GM10266 (cell line): ENCODE results near the gene MSI2.

Experiments used
- DNase-seq: peaks from one replicate; pipeline ENCODE4 v3.0.0; 2012; ENCODE audit errors: extremely low spot score
- TF ChIP-seq, protein P1 (sequence below): IDR thresholded peaks from 2 replicates; pipeline ENCODE4 v1.5.1; 2012; ENCODE audit warnings: mild to moderate bottlenecking, low read depth; ENCODE audit not compliant: control insufficient read depth, insufficient read depth; ENCODE audit errors: missing control alignments

MSI2 gene

DNA sequence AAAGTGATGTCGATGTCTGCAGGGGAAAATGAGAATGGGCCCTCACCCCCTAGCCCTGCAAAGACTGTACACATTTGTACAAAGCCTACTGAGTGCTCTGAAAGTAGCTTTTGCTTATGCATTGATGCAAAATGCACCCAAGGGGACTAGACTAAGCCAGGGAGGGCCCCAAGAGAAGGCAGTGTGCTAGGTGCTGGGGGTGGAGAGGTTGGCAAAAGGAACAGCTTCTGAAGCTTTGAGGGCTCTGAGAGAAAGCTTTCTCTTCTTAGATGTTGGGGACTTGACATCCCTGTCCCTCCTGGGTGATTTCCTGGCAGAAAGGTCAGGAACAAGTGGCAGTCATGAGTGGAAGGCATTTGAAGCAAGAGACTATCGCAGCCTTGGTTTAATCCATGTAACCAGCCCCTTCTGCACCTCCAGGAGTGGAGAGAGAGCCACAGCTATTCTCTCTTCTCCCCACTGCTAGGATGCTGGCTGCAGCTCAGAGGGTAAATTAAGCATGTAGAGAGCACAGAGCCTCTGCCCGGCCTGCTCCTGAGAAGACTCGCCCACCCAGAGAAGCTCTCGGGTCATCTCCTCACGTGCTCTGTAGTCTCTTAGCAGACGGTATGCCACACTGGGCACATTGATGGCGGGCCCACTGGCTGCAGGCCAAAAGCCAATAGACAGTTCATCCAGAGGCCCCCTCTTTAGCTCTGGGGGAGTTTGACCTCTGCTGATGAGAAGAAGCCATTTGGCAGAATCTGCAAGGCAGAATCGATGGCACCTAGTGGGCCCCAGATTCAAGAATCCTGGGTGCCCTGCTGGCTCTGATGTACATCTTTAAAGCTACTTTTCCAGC lies 221.4 kb downstream of the MSI2 start:
- no peak for DNase-seq

DNA sequence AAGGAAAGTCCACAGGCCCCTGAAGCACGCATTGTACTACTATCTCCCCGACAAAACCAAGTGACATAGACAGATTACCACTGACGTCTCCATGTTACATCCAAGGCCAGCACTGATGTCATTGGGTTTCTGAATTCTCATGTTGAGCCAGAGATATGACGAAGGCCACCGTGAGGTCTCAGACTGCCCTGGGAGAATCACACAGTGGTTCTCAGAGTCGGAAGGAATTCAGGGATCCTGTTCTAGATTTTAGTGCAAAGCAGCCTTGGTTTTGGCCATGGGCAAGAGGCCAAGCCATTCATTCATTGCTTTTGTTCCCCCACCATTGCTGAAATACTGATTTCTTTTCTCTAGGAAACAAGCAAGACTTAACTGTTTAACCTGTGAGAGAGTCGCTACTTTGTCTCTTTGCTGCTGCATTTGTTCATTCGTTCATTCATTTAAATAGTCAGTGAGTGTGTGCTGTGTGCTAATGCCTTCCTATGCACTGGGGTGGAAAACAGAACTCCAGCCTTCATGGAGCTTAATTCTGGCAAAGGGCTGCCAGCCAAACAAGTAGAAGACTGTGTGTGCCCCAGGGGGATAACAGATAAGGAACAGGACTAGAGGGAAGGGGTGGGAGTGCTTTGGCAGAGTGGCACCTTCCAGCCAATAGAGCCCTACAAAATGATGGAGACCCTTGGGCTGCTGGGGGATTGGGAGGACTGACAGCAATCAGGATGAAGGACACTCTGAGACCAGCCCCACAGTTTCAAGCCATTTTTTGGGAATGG lies 222.3 kb downstream of the MSI2 start:
- TF ChIP-seq, protein P1, sequence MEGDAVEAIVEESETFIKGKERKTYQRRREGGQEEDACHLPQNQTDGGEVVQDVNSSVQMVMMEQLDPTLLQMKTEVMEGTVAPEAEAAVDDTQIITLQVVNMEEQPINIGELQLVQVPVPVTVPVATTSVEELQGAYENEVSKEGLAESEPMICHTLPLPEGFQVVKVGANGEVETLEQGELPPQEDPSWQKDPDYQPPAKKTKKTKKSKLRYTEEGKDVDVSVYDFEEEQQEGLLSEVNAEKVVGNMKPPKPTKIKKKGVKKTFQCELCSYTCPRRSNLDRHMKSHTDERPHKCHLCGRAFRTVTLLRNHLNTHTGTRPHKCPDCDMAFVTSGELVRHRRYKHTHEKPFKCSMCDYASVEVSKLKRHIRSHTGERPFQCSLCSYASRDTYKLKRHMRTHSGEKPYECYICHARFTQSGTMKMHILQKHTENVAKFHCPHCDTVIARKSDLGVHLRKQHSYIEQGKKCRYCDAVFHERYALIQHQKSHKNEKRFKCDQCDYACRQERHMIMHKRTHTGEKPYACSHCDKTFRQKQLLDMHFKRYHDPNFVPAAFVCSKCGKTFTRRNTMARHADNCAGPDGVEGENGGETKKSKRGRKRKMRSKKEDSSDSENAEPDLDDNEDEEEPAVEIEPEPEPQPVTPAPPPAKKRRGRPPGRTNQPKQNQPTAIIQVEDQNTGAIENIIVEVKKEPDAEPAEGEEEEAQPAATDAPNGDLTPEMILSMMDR, result no peak
- DNase-seq, result no peak

More for the DNA sequence above, 221.4 kb downstream of the MSI2 start:
- TF ChIP-seq, protein P1, result no peak

DNA sequence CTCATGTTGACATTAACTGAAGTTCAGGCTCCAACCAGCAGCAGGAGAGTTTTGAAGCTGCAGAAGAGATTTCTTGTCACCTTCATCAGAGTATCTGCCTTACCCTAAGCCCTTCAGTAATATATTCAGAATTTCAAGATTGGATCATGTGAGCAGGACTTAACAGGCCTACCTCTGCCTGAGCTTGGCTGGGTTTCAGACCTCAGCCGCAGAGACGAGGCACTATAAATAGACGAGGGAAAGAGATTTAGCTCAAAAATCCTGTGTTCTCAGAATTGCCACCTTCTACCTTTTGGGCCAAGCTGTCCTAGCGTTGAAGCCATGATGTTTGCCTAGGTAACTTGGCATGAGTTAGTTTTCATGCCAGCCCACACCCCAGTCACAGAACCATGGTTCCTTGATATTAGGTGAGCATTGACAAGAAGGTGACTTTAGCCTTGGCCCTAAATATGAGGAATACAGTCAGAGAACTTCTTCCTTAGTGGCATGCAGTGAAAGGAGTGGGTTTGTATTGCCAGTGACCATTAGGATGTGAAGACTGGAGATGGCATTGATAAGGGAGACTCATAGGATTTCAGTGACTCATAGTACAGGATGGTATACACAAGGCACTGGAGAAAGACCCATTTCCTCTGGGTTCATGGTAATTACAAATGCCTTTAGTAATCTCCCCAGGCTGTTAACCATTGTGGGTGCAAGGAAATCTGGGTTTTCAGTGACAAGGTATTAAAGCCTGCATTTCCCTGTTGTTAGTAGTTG lies 224.3 kb downstream of the MSI2 start:
- TF ChIP-seq, protein P1, result no peak
- peak; percentile 42 for DNase-seq

DNA sequence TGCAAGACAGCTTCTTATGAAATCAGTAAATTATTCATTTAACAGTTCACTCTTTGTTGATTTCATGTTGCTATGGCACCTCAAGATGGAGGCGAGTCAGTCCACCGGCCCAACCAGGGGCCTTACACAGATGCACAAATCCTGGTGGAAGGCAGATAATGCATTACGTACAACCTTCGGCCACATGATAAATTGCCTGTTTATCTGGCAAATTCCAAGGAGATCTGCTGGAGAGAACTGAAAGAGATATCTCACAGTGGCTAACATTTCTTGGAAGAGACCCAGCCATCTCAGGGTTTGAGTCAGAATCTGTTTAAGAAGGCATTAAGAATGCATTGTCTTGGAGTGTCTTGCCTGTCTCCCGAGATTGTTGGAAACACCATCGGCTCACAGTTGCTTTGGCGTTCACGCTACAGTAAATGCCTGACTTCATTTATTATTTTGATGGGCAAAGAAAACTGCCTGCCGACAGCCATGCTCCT lies 225.6 kb downstream of the MSI2 start:
- TF ChIP-seq, protein P1, result no peak
- no peak for DNase-seq

DNA sequence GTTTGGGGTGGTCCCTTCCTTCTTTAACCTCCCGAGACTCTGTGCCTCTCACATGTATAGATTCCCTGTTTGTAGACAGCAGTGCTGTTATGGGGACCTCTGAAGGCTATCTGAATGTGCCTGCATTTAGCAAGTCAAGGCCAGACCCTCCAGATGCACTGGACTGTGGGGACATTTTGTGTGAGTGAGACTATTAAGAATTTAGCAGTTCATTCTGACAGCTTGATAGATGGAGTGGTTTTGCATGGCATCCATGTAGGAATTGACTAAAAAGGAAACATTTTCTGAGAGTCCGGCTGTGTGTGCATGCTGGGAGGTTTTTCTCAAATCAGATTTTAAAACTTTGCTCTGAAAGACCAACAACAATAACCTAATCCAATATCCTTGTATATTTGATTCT lies 226.3 kb downstream of the MSI2 start:
- TF ChIP-seq, protein P1, result no peak
- DNase-seq, result no peak

DNA sequence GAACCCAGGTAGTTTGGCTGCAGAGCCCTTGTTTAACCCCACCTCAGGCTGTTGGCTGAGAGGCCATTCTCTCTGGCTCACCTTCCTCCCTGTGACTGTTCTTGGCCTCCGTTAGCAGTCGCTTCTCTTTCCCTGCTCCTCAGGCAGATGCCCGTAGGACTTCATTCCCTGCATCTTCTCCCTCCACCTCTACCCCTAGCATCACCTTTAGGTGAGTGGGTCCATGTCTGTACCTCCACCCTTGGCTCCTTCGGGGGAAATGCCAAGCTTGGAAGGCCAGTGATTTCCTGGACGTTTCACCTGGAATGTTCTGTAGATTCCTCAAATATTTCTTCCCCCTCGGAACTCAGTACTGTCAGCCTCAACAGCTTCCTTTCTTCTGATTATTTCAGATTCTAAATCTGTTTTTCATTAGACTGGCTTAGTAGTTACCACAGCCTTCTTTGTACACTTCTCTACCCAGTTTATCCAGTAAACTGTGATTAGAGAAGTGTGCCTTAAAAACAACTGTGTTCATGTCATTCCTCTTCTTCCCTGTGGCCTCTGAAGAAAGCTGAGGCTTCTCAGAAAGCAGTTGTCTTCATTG lies 227.9 kb downstream of the MSI2 start:
- TF ChIP-seq, protein P1, result no peak
- no peak for DNase-seq
